H9 (cell line): ENCODE results near the gene SLX4. TPM values are rescaled to one million over a fixed set of nuclear protein-coding genes. Genes with fewer than 3 reads are reported as not detected.

Experiments
- DNase-seq: peaks from one replicate; pipeline ENCODE4 v3.0.0-alpha.2; 2017
- H2AFZ ChIP-seq: one replicate; pipeline ENCODE4 v1.6.1; 2013; ENCODE audit warnings: mild to moderate bottlenecking, low read length, control low read depth, moderate library complexity
- H2AK5ac ChIP-seq: 2 replicates; pipeline ENCODE4 v1.6.1; 2013; ENCODE audit warnings: low read length, control low read depth, mixed read lengths; ENCODE audit not compliant: insufficient read length
- H2BK120ac ChIP-seq: one replicate; pipeline ENCODE4 v1.6.1; 2013; ENCODE audit warnings: low read depth, mild to moderate bottlenecking, low read length, control low read depth, inconsistent platforms; ENCODE audit not compliant: poor library complexity, severe bottlenecking
- H2BK12ac ChIP-seq: 2 replicates; pipeline ENCODE4 v1.6.1; 2013; ENCODE audit warnings: low read length, control low read depth, mixed read lengths, low read depth; ENCODE audit not compliant: insufficient read length
- H2BK15ac ChIP-seq: 2 replicates; pipeline ENCODE4 v1.6.1; 2013; ENCODE audit warnings: low read depth, low read length, control low read depth
- H2BK20ac ChIP-seq: one replicate; pipeline ENCODE4 v1.6.1; 2013; ENCODE audit warnings: low read depth, mild to moderate bottlenecking, low read length, control low read depth, inconsistent platforms; ENCODE audit not compliant: poor library complexity, severe bottlenecking
- H2BK5ac ChIP-seq: 2 replicates; pipeline ENCODE4 v1.6.1; 2013; ENCODE audit warnings: low read length, control low read depth, mixed read lengths; ENCODE audit not compliant: insufficient read length
- H3K14ac ChIP-seq: 2 replicates; pipeline ENCODE4 v1.6.1; 2013; ENCODE audit warnings: low read length, control low read depth; ENCODE audit not compliant: insufficient read depth
- H3K18ac ChIP-seq: 2 replicates; pipeline ENCODE4 v1.6.1; 2013; ENCODE audit warnings: low read depth, mild to moderate bottlenecking, mixed read lengths, low read length, control low read depth; ENCODE audit not compliant: insufficient read length
- H3K23ac ChIP-seq: 2 replicates; pipeline ENCODE4 v1.6.1; 2013; ENCODE audit warnings: low read length, control low read depth, mixed read lengths, low read depth; ENCODE audit not compliant: insufficient read length
- H3K23me2 ChIP-seq: 2 replicates; pipeline ENCODE4 v1.6.1; 2013; ENCODE audit warnings: low read depth, mild to moderate bottlenecking, mixed read lengths, low read length, control low read depth; ENCODE audit not compliant: insufficient read length, poor library complexity, severe bottlenecking
- H3K27ac ChIP-seq: 2 replicates; pipeline ENCODE4 v1.5.1; 2013; ENCODE audit warnings: low read length, control low read depth, mixed read lengths, low read depth; ENCODE audit not compliant: insufficient read length
- H3K27me3 ChIP-seq: 2 replicates; pipeline ENCODE4 v1.6.1; 2013; ENCODE audit warnings: low read length, control low read depth, inconsistent platforms; ENCODE audit not compliant: insufficient read depth
- H3K4ac ChIP-seq: 2 replicates; pipeline ENCODE4 v1.6.1; 2013; ENCODE audit warnings: low read depth, mild to moderate bottlenecking, control low read depth, inconsistent platforms, low read length, moderate library complexity
- H3K4me1 ChIP-seq: 2 replicates; pipeline ENCODE4 v1.6.1; 2013; ENCODE audit warnings: low read length, control low read depth, inconsistent platforms; ENCODE audit not compliant: insufficient read depth
- H3K4me2 ChIP-seq: 2 replicates; pipeline ENCODE4 v1.6.1; 2013; ENCODE audit warnings: low read length, control low read depth, mixed read lengths; ENCODE audit not compliant: insufficient read length, insufficient read depth
- H3K56ac ChIP-seq: 2 replicates; pipeline ENCODE4 v1.6.1; 2013; ENCODE audit warnings: low read depth, mild to moderate bottlenecking, mixed read lengths, low read length, control low read depth; ENCODE audit not compliant: insufficient read length
- H3K79me1 ChIP-seq: 2 replicates; pipeline ENCODE4 v1.6.1; 2013; ENCODE audit warnings: low read depth, mild to moderate bottlenecking, moderate library complexity, low read length, control low read depth, inconsistent platforms; ENCODE audit not compliant: insufficient read depth, poor library complexity, severe bottlenecking
- H3K79me2 ChIP-seq: 2 replicates; pipeline ENCODE4 v1.6.1; 2013; ENCODE audit warnings: low read length, control low read depth, inconsistent platforms; ENCODE audit not compliant: insufficient read depth
- H3K9ac ChIP-seq: 2 replicates; pipeline ENCODE4 v1.6.1; 2013; ENCODE audit warnings: low read length, control low read depth, mixed read lengths; ENCODE audit not compliant: insufficient read length; ENCODE audit errors: extremely low read depth
- H3K9me3 ChIP-seq: one replicate; pipeline ENCODE4 v1.6.1; 2013; ENCODE audit warnings: low read depth, low read length, inconsistent platforms; ENCODE audit not compliant: control insufficient read depth
- H3T11ph ChIP-seq: one replicate; pipeline ENCODE4 v1.6.1; 2013; ENCODE audit warnings: mild to moderate bottlenecking, low read length, control low read depth, inconsistent platforms
- H4K20me1 ChIP-seq: one replicate; pipeline ENCODE4 v1.6.1; 2013; ENCODE audit not compliant: control insufficient read depth, insufficient read length, insufficient read depth
- H4K5ac ChIP-seq: 2 replicates; pipeline ENCODE4 v1.6.1; 2013; ENCODE audit warnings: low read depth, mild to moderate bottlenecking, mixed read lengths, low read length, control low read depth; ENCODE audit not compliant: insufficient read length
- H4K8ac ChIP-seq: replicated peaks from 2 replicates; pipeline ENCODE4 v1.6.1; 2013; ENCODE audit warnings: low read length, control low read depth, mixed read lengths, low read depth; ENCODE audit not compliant: insufficient read length
- H4K91ac ChIP-seq: 2 replicates; pipeline ENCODE4 v1.6.1; 2013; ENCODE audit warnings: low read depth, mild to moderate bottlenecking, moderate library complexity, mixed read lengths, low read length, control low read depth; ENCODE audit not compliant: insufficient read length
- H3K27ac Mint-ChIP-seq, 3 experiments: 2 replicates in 2 of 3; 3 replicates in 1 of 3; pipeline ENCODE4 v1.8.0; 2020 to 2021; ENCODE audit warnings: mixed read lengths in 3 of 3, mild to moderate bottlenecking in 1 of 3, moderate library complexity in 1 of 3
- H3K27me3 Mint-ChIP-seq: 2 replicates; pipeline ENCODE4 v1.8.0; 2021; ENCODE audit warnings: low read depth, mild to moderate bottlenecking, moderate library complexity, mixed read lengths
- H3K36me3 Mint-ChIP-seq, 3 experiments: 2 replicates in 2 of 3; 3 replicates in 1 of 3; pipeline ENCODE4 v1.8.0; 2020 to 2021; ENCODE audit warnings: low read depth in 3 of 3, mixed read lengths in 3 of 3; ENCODE audit not compliant: insufficient read depth in 1 of 3
- H3K4me1 Mint-ChIP-seq, 2 experiments: 2 replicates each; pipeline ENCODE4 v1.8.0; 2020; ENCODE audit warnings: mixed read lengths in 2 of 2
- H3K4me3 Mint-ChIP-seq, 2 experiments: 2 replicates in 1 of 2; 3 replicates in 1 of 2; pipeline ENCODE4 v1.8.0; 2020 to 2021; ENCODE audit warnings: mild to moderate bottlenecking in 2 of 2, mixed read lengths in 2 of 2, moderate library complexity in 1 of 2
- H3K9me3 Mint-ChIP-seq, 2 experiments: 2 replicates in 1 of 2; 3 replicates in 1 of 2; pipeline ENCODE4 v1.8.0; 2020; ENCODE audit warnings: mild to moderate bottlenecking in 2 of 2, mixed read lengths in 2 of 2, moderate library complexity in 1 of 2
- CTCF ChIP-seq: fragments of 200-600 bp; sonication (generic); conservative IDR thresholded peaks from 3 replicates; pipeline ENCODE4 v1.8.0; 2021; ENCODE audit warnings: antibody characterized with exemption, mild to moderate bottlenecking
- WGBS: extraction: QIAGEN DNeasy Blood & Tissue Kit; methylation state at CpG from one replicate; pipeline ENCODE4 v1.1.7; 2013; ENCODE audit warnings: missing lambda C conversion rate, low lambda C conversion rate, mixed read lengths; ENCODE audit not compliant: insufficient read length; ENCODE audit errors: extremely low coverage; 5-methylcytosine and 5-hydroxymethylcytosine counted together
- total RNA-seq: library from RNA; stranded (reverse); gene quantifications from 2 replicates; pipeline ENCODE4 v1.2.1, GENCODE V29; 2021

SLX4 gene
- total RNA-seq, 1 experiment from 2014 or later, result 9.9 TPM

- Histone ChIP-seq H3K23me2 (no peaks in the 10 kb centered on the region), H3K9ac (no peak overlapping the region), H3T11ph (no peak overlapping the region), H2BK15ac (no peak overlapping the region), H4K8ac (no peak overlapping the region), H3K9me3 (no peaks in the 10 kb centered on the region), H2AK5ac (no peak overlapping the region), H3K27me3 (no peaks in the 10 kb centered on the region), H3K79me1 (no peaks in the 10 kb centered on the region), H2AFZ (no peak overlapping the region), H3K4ac (no peak overlapping the region), H4K91ac (peak overlapping the region; percentile 24), H2BK20ac (no peak overlapping the region), H2BK5ac (no peak overlapping the region), H3K4me1 (peaks cover 3% of the 10 kb centered on the region), H3K27ac (no peak overlapping the region), H3K79me2 (no peaks in the 10 kb centered on the region), H4K5ac (no peak overlapping the region), H3K56ac (no peak overlapping the region), H2BK120ac (no peak overlapping the region), H4K20me1 (no peaks in the 10 kb centered on the region), H3K18ac (peak overlapping the region; percentile 15), H3K14ac (no peak overlapping the region), H3K4me2 (no peak overlapping the region), H3K23ac (no peak overlapping the region), H2BK12ac (no peak overlapping the region)
- Mint-ChIP-seq H3K4me1 (peaks cover 42 to 45% of the 10 kb centered on the region in 2 experiments), H3K36me3 (peaks cover 0 to 4% (median under 1%) of the 10 kb centered on the region in 3 experiments; a peak in 5 of 7 replicates), H3K9me3 (no peaks in the 10 kb centered on the region), H3K4me3 (peak overlapping the region in 1 of 2 experiments; percentile 25; a peak in 1 of 5 replicates), H3K27me3 (no peaks in the 10 kb centered on the region), H3K27ac (peak overlapping the region; percentile 93 to 98 (median 98); a peak in 5 of 7 replicates)
- TF ChIP-seq CTCF, result no peak
- no peak for DNase-seq
- no CpG with 5 or more reads among the region's 15 CpGs for WGBS
These were observed 35.0 kb upstream of the SLX4 start for GRCh38 chr16:3646348-3646920.
